Neutrophil (primary cell): ENCODE data around the gene TMEM273.

Experiments
- H3K27ac ChIP-seq: fragments of 200-600 bp; sonication (generic); 2 replicates; pipeline ENCODE4 v1.5.1; 2016; ENCODE audit warnings: mild to moderate bottlenecking, moderate library complexity
- H3K27me3 ChIP-seq: fragments of 200-600 bp; sonication (generic); 2 replicates; pipeline ENCODE4 v1.6.0; 2016; ENCODE audit warnings: mild to moderate bottlenecking
- H3K36me3 ChIP-seq: fragments of 200-600 bp; sonication (generic); 2 replicates; pipeline ENCODE4 v1.5.1; 2017
- H3K4me1 ChIP-seq, 2 experiments: fragments of 200-600 bp in 1 of 2; sonication (generic) in 1 of 2; 1 replicate in 1 of 2; 2 replicates in 1 of 2; pipeline versions ENCODE4 v1.5.1 to v1.6.1; 2013 to 2016; ENCODE audit warnings: low read depth in 1 of 2, low read length in 1 of 2, mild to moderate bottlenecking in 1 of 2, moderate library complexity in 1 of 2; ENCODE audit not compliant: control insufficient read depth in 1 of 2, insufficient read depth in 1 of 2
- H3K4me3 ChIP-seq, 2 experiments: fragments of 200-600 bp in 1 of 2; sonication (generic) in 1 of 2; 1 replicate in 1 of 2; 2 replicates in 1 of 2; pipeline ENCODE4 v1.5.1; 2013 to 2016; ENCODE audit warnings: low read depth in 1 of 2, low read length in 1 of 2, mild to moderate bottlenecking in 1 of 2, moderate library complexity in 1 of 2
- H3K9me3 ChIP-seq: fragments of 200-600 bp; sonication (generic); 2 replicates; pipeline ENCODE4 v1.5.1; 2016
- TF ChIP-seq, protein P1 (sequence below): fragments of 200-600 bp; sonication (generic); IDR thresholded peaks from 2 replicates; pipeline ENCODE4 v1.5.1; 2016; ENCODE audit warnings: antibody characterized with exemption

Gene TMEM273

GRCh38 chr10:49143249-49143648 lies 44.9 kb downstream of the TMEM273 start:
- H3K36me3 ChIP-seq: no peaks in the 10 kb centered on the region
- no peak overlapping the region for H3K4me3 ChIP-seq
- H3K27me3 ChIP-seq: no peaks in the 10 kb centered on the region
- no peaks in the 10 kb centered on the region for H3K4me1 ChIP-seq
- TF ChIP-seq, protein P1, sequence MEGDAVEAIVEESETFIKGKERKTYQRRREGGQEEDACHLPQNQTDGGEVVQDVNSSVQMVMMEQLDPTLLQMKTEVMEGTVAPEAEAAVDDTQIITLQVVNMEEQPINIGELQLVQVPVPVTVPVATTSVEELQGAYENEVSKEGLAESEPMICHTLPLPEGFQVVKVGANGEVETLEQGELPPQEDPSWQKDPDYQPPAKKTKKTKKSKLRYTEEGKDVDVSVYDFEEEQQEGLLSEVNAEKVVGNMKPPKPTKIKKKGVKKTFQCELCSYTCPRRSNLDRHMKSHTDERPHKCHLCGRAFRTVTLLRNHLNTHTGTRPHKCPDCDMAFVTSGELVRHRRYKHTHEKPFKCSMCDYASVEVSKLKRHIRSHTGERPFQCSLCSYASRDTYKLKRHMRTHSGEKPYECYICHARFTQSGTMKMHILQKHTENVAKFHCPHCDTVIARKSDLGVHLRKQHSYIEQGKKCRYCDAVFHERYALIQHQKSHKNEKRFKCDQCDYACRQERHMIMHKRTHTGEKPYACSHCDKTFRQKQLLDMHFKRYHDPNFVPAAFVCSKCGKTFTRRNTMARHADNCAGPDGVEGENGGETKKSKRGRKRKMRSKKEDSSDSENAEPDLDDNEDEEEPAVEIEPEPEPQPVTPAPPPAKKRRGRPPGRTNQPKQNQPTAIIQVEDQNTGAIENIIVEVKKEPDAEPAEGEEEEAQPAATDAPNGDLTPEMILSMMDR: no peak
- H3K27ac ChIP-seq: no peak overlapping the region
- H3K9me3 ChIP-seq: no peaks in the 10 kb centered on the region

GRCh38 chr10:49141541-49142332 lies 46.5 kb downstream of the TMEM273 start:
- H3K9me3 ChIP-seq: no peaks in the 10 kb centered on the region
- H3K27me3 ChIP-seq: no peaks in the 10 kb centered on the region
- no peaks in the 10 kb centered on the region for H3K4me1 ChIP-seq
- TF ChIP-seq, protein P1: no peak
- no peak overlapping the region for H3K4me3 ChIP-seq
- no peaks in the 10 kb centered on the region for H3K36me3 ChIP-seq
- no peak overlapping the region for H3K27ac ChIP-seq

GRCh38 chr10:49140304-49141177 lies 47.6 kb downstream of the TMEM273 start:
- H3K27ac ChIP-seq: no peak overlapping the region
- H3K36me3 ChIP-seq: no peaks in the 10 kb centered on the region
- TF ChIP-seq, protein P1: no peak
- no peaks in the 10 kb centered on the region for H3K4me1 ChIP-seq
- no peaks in the 10 kb centered on the region for H3K27me3 ChIP-seq
- H3K9me3 ChIP-seq: no peaks in the 10 kb centered on the region
- H3K4me3 ChIP-seq: no peak overlapping the region

GRCh38 chr10:49139846-49140195 lies 48.4 kb downstream of the TMEM273 start:
- TF ChIP-seq, protein P1: no peak
- H3K4me1 ChIP-seq: no peaks in the 10 kb centered on the region
- no peaks in the 10 kb centered on the region for H3K36me3 ChIP-seq
- H3K27me3 ChIP-seq: no peaks in the 10 kb centered on the region
- no peaks in the 10 kb centered on the region for H3K9me3 ChIP-seq
- no peak overlapping the region for H3K4me3 ChIP-seq
- no peak overlapping the region for H3K27ac ChIP-seq

GRCh38 chr10:49139028-49139845 lies 49.0 kb downstream of the TMEM273 start:
- Histone ChIP-seq H3K27ac (no peak overlapping the region), H3K36me3 (no peaks in the 10 kb centered on the region), H3K27me3 (no peaks in the 10 kb centered on the region), H3K4me3 (no peak overlapping the region), H3K9me3 (no peaks in the 10 kb centered on the region), H3K4me1 (peaks cover 4% of the 10 kb centered on the region in 2 experiments)
- TF ChIP-seq, protein P1: no peak
